H1 (cell line): ENCODE data around the gene HS3ST5. TPM values are rescaled to one million over a fixed set of nuclear protein-coding genes. Genes with fewer than 3 reads are reported as not detected.

Experiments
- CTCF ChIA-PET: fragments of 300-600 bp; sonication (Branson Sonifier 250); formaldehyde crosslinking; loops from one replicate; lab custom pipeline; 2021; ENCODE audit not compliant: partially characterized antibody; lab: Charles Lee
- POLR2A ChIA-PET: fragments of 300-600 bp; sonication (Branson Sonifier 250); formaldehyde crosslinking; loops from one replicate; lab custom pipeline; 2021; ENCODE audit warnings: inconsistent platforms; ENCODE audit not compliant: partially characterized antibody; lab: Charles Lee
- DNase-seq, 2 experiments: peaks; one replicate each; pipeline versions ENCODE4 v3.0.0 to v3.0.0-alpha.2; 2010 to 2022; ENCODE audit warnings: low spot score in 2 of 2, low read depth in 1 of 2, mixed read lengths in 1 of 2
- FAIRE-seq: peaks from 2 replicates; lab custom pipeline; 2011; peaks lifted over from hg19 to GRCh38; lab: Jason Lieb, UNC
- H2AFZ ChIP-seq: 2 replicates; pipeline ENCODE4 v1.8.1; 2012; ENCODE audit warnings: low read length, inconsistent platforms
- H2AK5ac ChIP-seq: 2 replicates; pipeline ENCODE4 v1.6.1; 2013; ENCODE audit warnings: low read depth, low read length
- H2BK120ac ChIP-seq: replicated peaks from 2 replicates; pipeline ENCODE3; 2013; ENCODE audit warnings: low read depth, low read length, inconsistent platforms
- H2BK12ac ChIP-seq: 2 replicates; pipeline ENCODE4 v1.6.1; 2013; ENCODE audit warnings: low read depth, low read length
- H2BK15ac ChIP-seq: 2 replicates; pipeline ENCODE4 v1.6.1; 2013; ENCODE audit warnings: low read length
- H2BK20ac ChIP-seq: 2 replicates; pipeline ENCODE4 v1.6.1; 2013; ENCODE audit warnings: low read length
- H2BK5ac ChIP-seq: 2 replicates; pipeline ENCODE4 v1.6.1; 2013; ENCODE audit warnings: low read depth, low read length
- H3K14ac ChIP-seq: 2 replicates; pipeline ENCODE4 v1.6.1; 2013; ENCODE audit warnings: inconsistent platforms; ENCODE audit not compliant: insufficient read length
- H3K18ac ChIP-seq: 2 replicates; pipeline ENCODE4 v1.6.1; 2013; ENCODE audit warnings: low read length; ENCODE audit errors: extremely low read depth
- H3K23ac ChIP-seq: 2 replicates; pipeline ENCODE4 v1.6.1; 2013; ENCODE audit warnings: inconsistent platforms; ENCODE audit not compliant: insufficient read length
- H3K23me2 ChIP-seq: 2 replicates; pipeline ENCODE4 v1.6.1; 2013; ENCODE audit warnings: low read depth, low read length
- H3K27ac ChIP-seq: 2 replicates; pipeline ENCODE4 v1.6.1; 2011; ENCODE audit warnings: low read depth, low read length, inconsistent platforms
- H3K27me3 ChIP-seq, 4 experiments: replicated peaks in 1 of 4; 1 replicate in 1 of 4; 2 replicates in 3 of 4; pipeline versions ENCODE4 v1.6.1 to v1.8.1; 2011 to 2013; ENCODE audit warnings: low read length in 3 of 4, mild to moderate bottlenecking in 3 of 4, inconsistent platforms in 2 of 4, mixed read lengths in 2 of 4, moderate library complexity in 1 of 4; ENCODE audit not compliant: control insufficient read depth in 3 of 4, insufficient read depth in 3 of 4; ENCODE audit errors: extremely low read depth in 1 of 4
- H3K36me3 ChIP-seq, 4 experiments: 2 replicates each; pipeline versions ENCODE4 v1.6.1 to v1.8.1; 2011 to 2013; ENCODE audit warnings: mild to moderate bottlenecking in 4 of 4, low read length in 3 of 4, moderate library complexity in 2 of 4, control low read depth in 1 of 4, inconsistent platforms in 1 of 4; ENCODE audit not compliant: insufficient read depth in 4 of 4, control insufficient read depth in 2 of 4
- H3K4ac ChIP-seq: replicated peaks from 2 replicates; pipeline ENCODE3; 2013; ENCODE audit warnings: low read length, low read depth, mixed read lengths, inconsistent platforms; ENCODE audit not compliant: insufficient read length
- H3K4me1 ChIP-seq, 4 experiments: replicated peaks in 1 of 4; 1 replicate in 1 of 4; 2 replicates in 3 of 4; pipeline versions ENCODE4 v1.6.1 to v1.8.1; 2011 to 2013; ENCODE audit warnings: low read length in 3 of 4, inconsistent platforms in 2 of 4, mixed read lengths in 1 of 4; ENCODE audit not compliant: insufficient read depth in 4 of 4, control insufficient read depth in 3 of 4
- H3K4me2 ChIP-seq, 2 experiments: 2 replicates each; pipeline versions ENCODE4 v1.6.1 to v1.8.1; 2011 to 2013; ENCODE audit warnings: low read depth in 2 of 2, low read length in 2 of 2, control low read depth in 1 of 2, inconsistent platforms in 1 of 2, mild to moderate bottlenecking in 1 of 2; ENCODE audit not compliant: insufficient read depth in 1 of 2
- H3K4me3 ChIP-seq, 4 experiments: fragments of 200-600, 300-600 bp in 1 of 4; sonication (generic), shearing (Covaris generic), sonication (Bioruptor Twin) in 1 of 4; 2 replicates each; pipeline versions ENCODE4 v1.5.1 to v1.8.1; 2011 to 2016; ENCODE audit warnings: low read length in 4 of 4, low read depth in 3 of 4, control low read depth in 2 of 4, inconsistent platforms in 2 of 4, mild to moderate bottlenecking in 2 of 4, mixed read lengths in 1 of 4, moderate library complexity in 1 of 4; ENCODE audit not compliant: insufficient read depth in 2 of 4; ENCODE audit errors: extremely low read depth in 1 of 4
- H3K56ac ChIP-seq: replicated peaks from 2 replicates; pipeline ENCODE3; 2013; ENCODE audit warnings: low read depth, mild to moderate bottlenecking, mixed read lengths, low read length, inconsistent platforms; ENCODE audit not compliant: insufficient read length
- H3K79me1 ChIP-seq: 2 replicates; pipeline ENCODE4 v1.6.1; 2013; ENCODE audit warnings: low read depth, low read length, control low read depth
- H3K79me2 ChIP-seq, 2 experiments: 2 replicates each; pipeline versions ENCODE4 v1.6.1 to v1.8.1; 2012 to 2013; ENCODE audit warnings: low read length in 2 of 2, mild to moderate bottlenecking in 2 of 2, inconsistent platforms in 1 of 2; ENCODE audit not compliant: insufficient read depth in 2 of 2, control insufficient read depth in 1 of 2
- H3K9ac ChIP-seq, 4 experiments: replicated peaks in 1 of 4; 1 replicate in 1 of 4; 2 replicates in 3 of 4; pipeline versions ENCODE4 v1.6.1 to v1.8.1; 2011 to 2013; ENCODE audit warnings: low read depth in 3 of 4, low read length in 3 of 4, control low read depth in 2 of 4, mild to moderate bottlenecking in 2 of 4, moderate library complexity in 2 of 4, inconsistent platforms in 1 of 4; ENCODE audit errors: extremely low read depth in 1 of 4
- H3K9me3 ChIP-seq, 2 experiments: 2 replicates each; pipeline versions ENCODE4 v1.6.1 to v1.8.1; 2012 to 2013; ENCODE audit warnings: mild to moderate bottlenecking in 2 of 2, moderate library complexity in 2 of 2, control low read depth in 1 of 2, inconsistent platforms in 1 of 2, low read depth in 1 of 2, low read length in 1 of 2, mixed read lengths in 1 of 2; ENCODE audit not compliant: insufficient read depth in 2 of 2
- H4K20me1 ChIP-seq, 2 experiments: replicated peaks in 1 of 2; 2 replicates each; pipeline versions ENCODE3 to v1.8.1; 2011 to 2013; ENCODE audit warnings: inconsistent platforms in 2 of 2, low read length in 2 of 2, mild to moderate bottlenecking in 1 of 2; ENCODE audit not compliant: insufficient read depth in 2 of 2, control insufficient read depth in 1 of 2
- H4K5ac ChIP-seq: 2 replicates; pipeline ENCODE4 v1.6.1; 2013; ENCODE audit warnings: low read length, low read depth, mixed read lengths, inconsistent platforms; ENCODE audit not compliant: insufficient read length
- H4K8ac ChIP-seq: 2 replicates; pipeline ENCODE4 v1.8.0; 2013; ENCODE audit warnings: mild to moderate bottlenecking, moderate library complexity, low read length, inconsistent platforms; ENCODE audit not compliant: insufficient read depth; ENCODE audit errors: extremely low read depth
- H4K91ac ChIP-seq: replicated peaks from 2 replicates; pipeline ENCODE3; 2013; ENCODE audit warnings: low read length, mixed read lengths, inconsistent platforms; ENCODE audit not compliant: insufficient read length
- CHD2 ChIP-seq: IDR thresholded peaks from 2 replicates; pipeline ENCODE4 v1.6.1; 2012; ENCODE audit warnings: low read length, improper control_type of control experiment
- CREB1 ChIP-seq: IDR thresholded peaks from 2 replicates; pipeline ENCODE4 v1.6.1; 2012; ENCODE audit warnings: inconsistent platforms
- GTF2F1 ChIP-seq: IDR thresholded peaks from 2 replicates; pipeline ENCODE4 v1.6.1; 2012; ENCODE audit warnings: low read depth, low read length, improper control_type of control experiment, borderline replicate concordance
- JUND ChIP-seq: IDR thresholded peaks from 2 replicates; pipeline ENCODE4 v1.6.1; 2011; ENCODE audit warnings: mild to moderate bottlenecking, improper control_type of control experiment, low read length
- KDM5A ChIP-seq: fragments of 200-600 bp; IDR thresholded peaks from 2 replicates; pipeline ENCODE4 v1.7.1; 2012; ENCODE audit warnings: mild to moderate bottlenecking, low read length, inconsistent platforms, mixed read lengths
- RNF2 ChIP-seq: fragments of 200-900, 300-1000 bp; sonication (generic); IDR thresholded peaks from 2 replicates; pipeline ENCODE4 v1.7.1; 2016; ENCODE audit warnings: borderline replicate concordance, low read depth, mild to moderate bottlenecking, antibody characterized with exemption, low read length; ENCODE audit not compliant: poor library complexity, severe bottlenecking; ENCODE audit errors: missing control alignments
- SAP30 ChIP-seq: fragments of 300-600 bp; sonication (generic); IDR thresholded peaks from 2 replicates; pipeline ENCODE4 v1.7.1; 2012; ENCODE audit warnings: low read length, moderate library complexity, mild to moderate bottlenecking, inconsistent platforms; ENCODE audit not compliant: insufficient read depth, insufficient replicate concordance
- SP2 ChIP-seq: IDR thresholded peaks from 2 replicates; pipeline ENCODE4 v1.6.1; 2012; ENCODE audit warnings: mild to moderate bottlenecking, low read length, inconsistent platforms
- SRF ChIP-seq: IDR thresholded peaks from 2 replicates; pipeline ENCODE4 v1.6.1; 2011; ENCODE audit warnings: mild to moderate bottlenecking, low read depth, low read length, moderate library complexity
- TAF1 ChIP-seq: IDR thresholded peaks from 2 replicates; pipeline ENCODE4 v1.6.1; 2011; ENCODE audit warnings: mild to moderate bottlenecking, low read depth, low read length
- TAF7 ChIP-seq: optimal IDR thresholded peaks from 2 replicates; pipeline ENCODE3; 2011; ENCODE audit warnings: low read depth, mild to moderate bottlenecking, inconsistent platforms, low read length, moderate library complexity, borderline replicate concordance
- TEAD4 ChIP-seq: IDR thresholded peaks from 2 replicates; pipeline ENCODE4 v1.6.1; 2012; ENCODE audit warnings: low read depth, low read length, inconsistent platforms, mixed read lengths
- ZNF274 ChIP-seq: IDR thresholded peaks from 2 replicates; pipeline ENCODE4 v1.7.0; 2012; ENCODE audit warnings: low read length, borderline replicate concordance; ENCODE audit errors: extremely low read depth
- WGBS, 2 experiments: shearing (Covaris generic) in 1 of 2; methylation state at CpG; one replicate each; pipeline versions ENCODE4 v1.1.6 to v1.1.7; 2013 to 2015; ENCODE audit warnings: low lambda C conversion rate in 2 of 2, mixed read lengths in 2 of 2, inconsistent platforms in 1 of 2, low coverage in 1 of 2, missing lambda C conversion rate in 1 of 2; ENCODE audit not compliant: insufficient replicate concordance in 2 of 2, insufficient coverage in 1 of 2, insufficient read length in 1 of 2; ENCODE audit errors: extremely low coverage in 1 of 2, missing lambda C conversion rate in 1 of 2; 5-methylcytosine and 5-hydroxymethylcytosine counted together
- polyA plus RNA-seq, 7 experiments: library from polyadenylated mRNA; depleted of rRNA in 3 of 7; stranded (reverse) in 5 of 7; unstranded in 2 of 7; fragments of >200 nt in 5 of 7; fragments of 200-250 nt in 2 of 7; gene quantifications; 1 replicate in 5 of 7; 2 replicates in 1 of 7; 4 replicates in 1 of 7; pipeline versions ENCODE4 v1.2.1 to v1.2.3, GENCODE V29; 2011 to 2013; ENCODE audit warnings: missing spikeins in 2 of 7, mixed read lengths in 2 of 7
- total RNA-seq: library from RNA; stranded (reverse); fragmentation: NEBNext Ultra II Directional; extraction: Animal tissue kit (Norgen Biotek cat#: 25700); gene quantifications from 2 replicates; pipeline ENCODE4 v1.2.1, GENCODE V29; 2021

Gene HS3ST5
- total and polyA plus RNA-seq, 2 of the 8 experiments (the other 6 are each of a cell fraction or from before 2014, with no cell fraction given): 1.2 to 9.9 TPM

GRCh38 chr6:114280239-114280982 is 62.4 kb downstream of the HS3ST5 start:
- H3K4me2 ChIP-seq: no peak overlapping the region
- no peak overlapping the region for H4K8ac ChIP-seq
- no peak overlapping the region for H2AFZ ChIP-seq
- H3K79me1 ChIP-seq: no peaks in the 10 kb centered on the region
- no peak overlapping the region for H3K4me3 ChIP-seq
- no peak overlapping the region for H3K23ac ChIP-seq
- no peak overlapping the region for H3K14ac ChIP-seq
- H4K5ac ChIP-seq: no peak overlapping the region
- CTCF ChIA-PET: interaction anchor here (1.8 to 3.1 kb wide), 3 partner anchors 22 to 172 kb away, joined by 5 to 15 read pairs (median 7); no protein-coding TSS in a partner anchor
- peaks cover 0 to 29% of the 10 kb centered on the region in 2 experiments; a peak in 3 of 4 replicates for H3K79me2 ChIP-seq
- H3K9ac ChIP-seq: no peak overlapping the region
- no peak overlapping the region for H3K56ac ChIP-seq
- H2AK5ac ChIP-seq: no peak overlapping the region
- no peak overlapping the region for H2BK20ac ChIP-seq
- H3K36me3 ChIP-seq: no peaks in the 10 kb centered on the region
- H2BK15ac ChIP-seq: no peak overlapping the region
- no peak overlapping the region for H2BK120ac ChIP-seq
- DNase-seq (no peak), FAIRE-seq (no peak)
- no peaks in the 10 kb centered on the region for H4K20me1 ChIP-seq
- WGBS, 2 experiments: 86% methylated on average over 7 of the region's 7 CpGs; no CpG with 5 or more reads in 1 of the 2 experiments
- H3K18ac ChIP-seq: no peak overlapping the region
- no peaks in the 10 kb centered on the region for H3K9me3 ChIP-seq
- POLR2A ChIA-PET: interaction anchor here (0.7 to 1.4 kb wide), 3 partner anchors 11 to 16 kb away, joined by 3 read pairs; no protein-coding TSS in a partner anchor
- no peaks in the 10 kb centered on the region for H3K23me2 ChIP-seq
- H3K4ac ChIP-seq: no peak overlapping the region
- H3K27me3 ChIP-seq: no peaks in the 10 kb centered on the region
- no peak overlapping the region for H2BK12ac ChIP-seq
- peaks cover 0 to 27% (median 15%) of the 10 kb centered on the region in 4 experiments; a peak in 4 of 7 replicates for H3K4me1 ChIP-seq
- no peak overlapping the region for H2BK5ac ChIP-seq
- no peak overlapping the region for H4K91ac ChIP-seq
- no peak overlapping the region for H3K27ac ChIP-seq
- TF ChIP-seq ZNF274 (no peak), TAF7 (no peak), RNF2 (no peak), KDM5A (no peak), CREB1 (no peak), GTF2F1 (no peak), CHD2 (no peak), SP2 (no peak), TAF1 (no peak), JUND (no peak), SRF (no peak), TEAD4 (no peak), SAP30 (no peak)
